Activated T-helper 17 cell treated with anti-CD3 and anti-CD28 coated beads, Interleukin-2, amount 50 U/mL, for 72 hours (primary cell): ENCODE measurements around the gene BPIFA1. TPM values are rescaled to one million over a fixed set of nuclear protein-coding genes. Genes with fewer than 3 reads are reported as not detected.

Experiments
- total RNA-seq, 2 donors: library from RNA; stranded (reverse); gene quantifications; one replicate each; pipeline ENCODE4 v1.2.3, GENCODE V29; 2022

The BPIFA1 gene
- total RNA-seq, 2 donors from 2014 or later = not detected

Other genes with a start within 250 kb of the BPIFA1 start
- not detected for gene SUN5, start 231.6 kb upstream of the BPIFA1 start, total RNA-seq
- gene BPIFB2, start 228.3 kb upstream of the BPIFA1 start, total RNA-seq = not detected
- gene BPIFB6, start 204.3 kb upstream of the BPIFA1 start, total RNA-seq = not detected
- gene BPIFB3, start 182.1 kb upstream of the BPIFA1 start, total RNA-seq = not detected
- gene BPIFB4, start 156.4 kb upstream of the BPIFA1 start, total RNA-seq = not detected
- gene BPIFA2, start 67.8 kb upstream of the BPIFA1 start, total RNA-seq = not detected
- not detected for gene BPIFA3, start 18.6 kb upstream of the BPIFA1 start, total RNA-seq
- gene BPIFB1, start 47.2 kb downstream of the BPIFA1 start, total RNA-seq = not detected
- 10 to 100 TPM; 24.1 to 44.5 TPM for gene CDK5RAP1, start 165.5 kb downstream of the BPIFA1 start, total RNA-seq
- gene SNTA1, start 207.8 kb downstream of the BPIFA1 start, total RNA-seq = 1 to 10 TPM; 5.5 to 6.5 TPM